HEK293T (cell line): ENCODE measurements around the gene GJA4.

Source experiments
- ARNT ChIP-seq: fragments of 450-650 bp; IDR thresholded peaks from 2 replicates; pipeline ENCODE4 v1.6.1; 2017; ENCODE audit warnings: mild to moderate bottlenecking
- BHLHE40 ChIP-seq: fragments of 450-650 bp; IDR thresholded peaks from 2 replicates; pipeline ENCODE4 v1.6.1; 2016; ENCODE audit warnings: mild to moderate bottlenecking, moderate library complexity, borderline replicate concordance
- ELF4 ChIP-seq: fragments of 450-650 bp; IDR thresholded peaks from 2 replicates; pipeline ENCODE4 v1.6.1; 2017; ENCODE audit warnings: antibody characterized with exemption
- FOXA1 ChIP-seq: fragments of 450-650 bp; IDR thresholded peaks from 2 replicates; pipeline ENCODE4 v1.6.1; 2016; ENCODE audit warnings: mild to moderate bottlenecking
- FOXK2 ChIP-seq: fragments of 450-650 bp; IDR thresholded peaks from 2 replicates; pipeline ENCODE4 v1.6.1; 2016; ENCODE audit warnings: mild to moderate bottlenecking
- FOXM1 ChIP-seq: fragments of 450-650 bp; IDR thresholded peaks from 2 replicates; pipeline ENCODE4 v1.6.1; 2017; ENCODE audit warnings: mild to moderate bottlenecking, borderline replicate concordance
- HDGF ChIP-seq: fragments of 450-650 bp; IDR thresholded peaks from 2 replicates; pipeline ENCODE4 v1.6.1; 2017; ENCODE audit warnings: antibody characterized with exemption, borderline replicate concordance
- LEF1 ChIP-seq: fragments of 450-650 bp; IDR thresholded peaks from 2 replicates; pipeline ENCODE4 v1.6.1; 2017; ENCODE audit warnings: mild to moderate bottlenecking, borderline replicate concordance
- NFRKB ChIP-seq: fragments of 450-650 bp; IDR thresholded peaks from 2 replicates; pipeline ENCODE4 v1.6.1; 2016; ENCODE audit warnings: mild to moderate bottlenecking, moderate library complexity
- SP1 ChIP-seq: fragments of 450-650 bp; IDR thresholded peaks from 2 replicates; pipeline ENCODE4 v1.6.1; 2017
- SUZ12 ChIP-seq: fragments of 450-650 bp; IDR thresholded peaks from 2 replicates; pipeline ENCODE4 v1.6.1; 2016; ENCODE audit warnings: mild to moderate bottlenecking
- TARDBP ChIP-seq: fragments of 450-650 bp; IDR thresholded peaks from 2 replicates; pipeline ENCODE4 v1.6.1; 2016
- TF ChIP-seq, protein P1 (sequence below): fragments of 450-650 bp; IDR thresholded peaks from 2 replicates; pipeline ENCODE4 v1.6.1; 2016

DNA sequence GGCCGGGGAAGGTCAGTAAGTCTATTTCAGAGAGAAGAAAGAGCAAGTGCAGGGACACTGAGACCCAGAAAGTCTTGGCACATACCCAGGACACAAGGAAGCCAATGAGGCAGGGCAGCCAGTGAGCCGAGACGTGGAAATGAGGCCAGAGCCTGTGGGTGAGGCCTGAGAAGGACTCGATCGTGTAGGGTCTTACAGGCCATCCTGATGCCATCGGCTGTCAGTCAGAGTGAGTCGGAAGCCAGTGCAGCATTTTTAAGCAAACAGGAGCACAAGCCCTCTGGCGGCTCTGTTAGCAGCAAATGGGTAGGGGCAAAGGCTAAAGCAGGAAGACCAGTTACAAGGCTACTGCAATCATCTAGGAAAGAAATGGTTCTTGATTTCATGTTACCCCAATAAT is 17.8 kb upstream of the GJA4 start:
- TF ChIP-seq SUZ12 (no peak), FOXA1 (no peak), SP1 (no peak), ELF4 (no peak), NFRKB (no peak), ARNT (no peak), FOXK2 (no peak), BHLHE40 (no peak), FOXM1 (no peak), LEF1 (no peak), HDGF (no peak), TARDBP (no peak)
- TF ChIP-seq, protein P1, sequence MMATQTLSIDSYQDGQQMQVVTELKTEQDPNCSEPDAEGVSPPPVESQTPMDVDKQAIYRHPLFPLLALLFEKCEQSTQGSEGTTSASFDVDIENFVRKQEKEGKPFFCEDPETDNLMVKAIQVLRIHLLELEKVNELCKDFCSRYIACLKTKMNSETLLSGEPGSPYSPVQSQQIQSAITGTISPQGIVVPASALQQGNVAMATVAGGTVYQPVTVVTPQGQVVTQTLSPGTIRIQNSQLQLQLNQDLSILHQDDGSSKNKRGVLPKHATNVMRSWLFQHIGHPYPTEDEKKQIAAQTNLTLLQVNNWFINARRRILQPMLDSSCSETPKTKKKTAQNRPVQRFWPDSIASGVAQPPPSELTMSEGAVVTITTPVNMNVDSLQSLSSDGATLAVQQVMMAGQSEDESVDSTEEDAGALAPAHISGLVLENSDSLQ, result no peak
